K562 (cell line): ENCODE data around the gene MRPL10. TPM values are rescaled to one million over a fixed set of nuclear protein-coding genes. Genes with fewer than 3 reads are reported as not detected.

Experiments used
- ARID2 ChIP-seq: fragments of 450-650 bp; IDR thresholded peaks from 2 replicates; pipeline ENCODE4 v1.6.1; 2017; ENCODE audit warnings: antibody characterized with exemption, mild to moderate bottlenecking
- CREM ChIP-seq: IDR thresholded peaks from 2 replicates; pipeline ENCODE4 v1.6.1; 2014; ENCODE audit warnings: antibody characterized with exemption, low read depth
- CTBP1 ChIP-seq: fragments of 450-650 bp; IDR thresholded peaks from 2 replicates; pipeline ENCODE4 v1.6.1; 2016; ENCODE audit warnings: borderline replicate concordance
- DPF2 ChIP-seq: fragments of 450-650 bp; IDR thresholded peaks from 2 replicates; pipeline ENCODE4 v1.6.1; 2016
- FOSL1 ChIP-seq: fragments of 200-800 bp; sonication (Bioruptor generic); conservative IDR thresholded peaks from 2 replicates; pipeline ENCODE4 v1.6.1; 2016; ENCODE audit warnings: missing genetic modification characterization, missing compliant biosample characterization
- GABPA ChIP-seq: fragments of 200-800 bp; sonication (Bioruptor generic); conservative IDR thresholded peaks from 2 replicates; pipeline ENCODE4 v1.6.1; 2016; ENCODE audit warnings: low read depth, missing genetic modification characterization, missing compliant biosample characterization
- GATAD2A ChIP-seq: fragments of 450-650 bp; IDR thresholded peaks from 2 replicates; pipeline ENCODE4 v1.6.1; 2017
- HDAC2 ChIP-seq: fragments of 450-650 bp; IDR thresholded peaks from 2 replicates; pipeline ENCODE4 v1.6.1; 2016; ENCODE audit warnings: mild to moderate bottlenecking
- IRF2 ChIP-seq: sonication (generic); formaldehyde crosslinking; IDR thresholded peaks from 2 replicates; pipeline ENCODE4 v1.8.1; 2022; ENCODE audit warnings: mild to moderate bottlenecking, missing genetic modification reagents
- KDM1A ChIP-seq, 2 experiments: fragments of 450-650 bp; IDR thresholded peaks; 2 replicates each; pipeline ENCODE4 v1.6.1; 2016; ENCODE audit warnings: mild to moderate bottlenecking in 2 of 2
- KDM2B ChIP-seq: fragments of 250-450 bp; sonication (Bioruptor Pico); IDR thresholded peaks from 2 replicates; pipeline ENCODE4 v1.8.0; 2021; ENCODE audit warnings: mild to moderate bottlenecking, moderate library complexity
- KLF1 ChIP-seq: fragments of 450-650 bp; IDR thresholded peaks from 2 replicates; pipeline ENCODE4 v1.6.1; 2016; ENCODE audit warnings: missing genetic modification characterization, missing compliant biosample characterization
- MAZ ChIP-seq, 2 experiments: fragments of 450-650 bp in 1 of 2; sonication (generic) in 1 of 2; formaldehyde crosslinking; IDR thresholded peaks in 1 of 2; conservative IDR thresholded peaks in 1 of 2; 2 replicates each; pipeline versions ENCODE4 v1.4.0 to v1.5.0; 2020; ENCODE audit warnings: mild to moderate bottlenecking in 1 of 2, missing genetic modification reagents in 1 of 2
- MECOM ChIP-seq: fragments of 250-450 bp; sonication (Bioruptor Pico); IDR thresholded peaks from 2 replicates; pipeline ENCODE4 v1.8.0; 2022; ENCODE audit warnings: inconsistent platforms
- MEIS2 ChIP-seq: fragments of 450-650 bp; IDR thresholded peaks from 2 replicates; pipeline ENCODE4 v1.6.1; 2014; ENCODE audit warnings: mild to moderate bottlenecking; ENCODE audit not compliant: partially characterized antibody
- MYC ChIP-seq, 2 experiments: fragments of 250-450 bp in 1 of 2; sonication (Bioruptor Pico) in 1 of 2; IDR thresholded peaks; 2 replicates each; pipeline versions ENCODE4 v1.5.1 to v1.6.1; 2012 to 2021; ENCODE audit warnings: low read depth in 2 of 2, borderline replicate concordance in 1 of 2, improper control_type of control experiment in 1 of 2, low read length in 1 of 2, mild to moderate bottlenecking in 1 of 2, moderate library complexity in 1 of 2
- POLR2AphosphoS5 ChIP-seq: IDR thresholded peaks from 2 replicates; pipeline ENCODE4 v1.6.1; 2011; ENCODE audit warnings: mild to moderate bottlenecking, low read depth, low read length, moderate library complexity; ENCODE audit not compliant: control insufficient read depth, insufficient read depth
- SMAD2 ChIP-seq: fragments of 150-350 bp; IDR thresholded peaks from 2 replicates; pipeline ENCODE4 v1.6.1; 2014; ENCODE audit warnings: low read depth, mild to moderate bottlenecking, low read length
- TCF7L2 ChIP-seq: fragments of 150-350 bp; IDR thresholded peaks from 2 replicates; pipeline ENCODE4 v1.6.1; 2016; ENCODE audit warnings: low read depth, mild to moderate bottlenecking, low read length, moderate library complexity
- ZC3H11A ChIP-seq: IDR thresholded peaks from 2 replicates; pipeline ENCODE4 v1.6.1; 2012; ENCODE audit warnings: low read depth, low read length, improper control_type of control experiment
- ZC3H4 ChIP-seq: sonication (generic); formaldehyde crosslinking; IDR thresholded peaks from 2 replicates; pipeline ENCODE4 v1.9.0; 2021; ENCODE audit warnings: missing genetic modification reagents, borderline replicate concordance
- ZNF146 ChIP-seq: IDR thresholded peaks from one replicate; pipeline ENCODE4 v1.6.1; 2018; ENCODE audit warnings: missing compliant biosample characterization; ENCODE audit not compliant: unreplicated experiment
- ZNF282 ChIP-seq: sonication (generic); formaldehyde crosslinking; IDR thresholded peaks from 2 replicates; pipeline ENCODE4 v1.8.1; 2023; ENCODE audit warnings: missing genetic modification reagents
- ZNF436 ChIP-seq: fragments of 250-450, 450-650 bp; sonication (Bioruptor Pico); formaldehyde crosslinking; IDR thresholded peaks from 2 replicates; pipeline ENCODE4 v1.7.0; 2020; ENCODE audit warnings: mild to moderate bottlenecking
- ZNF699 ChIP-seq: fragments of 250-450 bp; sonication (Bioruptor Pico); IDR thresholded peaks from 2 replicates; pipeline ENCODE4 v1.8.0; 2021; ENCODE audit warnings: mild to moderate bottlenecking, moderate library complexity; ENCODE audit not compliant: insufficient replicate concordance
- ZNF766 ChIP-seq: fragments of 200-800 bp; sonication (Bioruptor generic); conservative IDR thresholded peaks from 2 replicates; pipeline ENCODE4 v1.6.1; 2016; ENCODE audit warnings: missing genetic modification characterization, missing compliant biosample characterization
- polyA plus RNA-seq, 8 experiments: library from polyadenylated mRNA; depleted of rRNA in 4 of 8; stranded (reverse) in 5 of 8; unstranded in 3 of 8; fragments of >200 nt; fragmentation: Nextera tagmentation in 2 of 8; fragmentation: Illumina TruSeq in 1 of 8; extraction: Ambion mirVana in 2 of 8; extraction: Trizol in 1 of 8; gene quantifications; 2 replicates each; pipeline versions ENCODE4 v1.2.1 to v1.2.3, GENCODE V29; 2011 to 2014; ENCODE audit warnings: inconsistent platforms in 1 of 8, missing spikeins in 1 of 8
- total RNA-seq, 7 experiments: library from RNA; depleted of rRNA in 6 of 7; stranded (reverse); fragments of >200 nt in 6 of 7; fragmentation: Illumina TruSeq in 2 of 7; extraction: Trizol in 2 of 7; gene quantifications; 2 replicates each; pipeline versions ENCODE4 v1.2.1 to v1.2.3, GENCODE V29; 2011 to 2021; ENCODE audit warnings: low replicate concordance in 1 of 7
- TF ChIP-seq, protein P1 (sequence below): sonication (generic); formaldehyde crosslinking; IDR thresholded peaks from 2 replicates; pipeline ENCODE4 v1.8.1; 2023; ENCODE audit warnings: mild to moderate bottlenecking, missing genetic modification reagents, moderate library complexity
- TF ChIP-seq, protein P2 (sequence below): fragments of 250-450 bp; sonication (Bioruptor Pico); IDR thresholded peaks from 2 replicates; pipeline ENCODE4 v1.8.0; 2021; ENCODE audit warnings: borderline replicate concordance, mild to moderate bottlenecking, moderate library complexity; ENCODE audit not compliant: poor library complexity, severe bottlenecking
- TF ChIP-seq, protein P3 (sequence below): sonication (generic); formaldehyde crosslinking; IDR thresholded peaks from 2 replicates; pipeline ENCODE4 v1.8.0; 2022; ENCODE audit warnings: missing genetic modification reagents, mild to moderate bottlenecking, moderate library complexity, borderline replicate concordance

MRPL10 gene
- total and polyA plus RNA-seq, 9 of the 15 experiments (the other 6 are each of a cell fraction or from before 2014, with no cell fraction given), result 27.8 to 105 (median 67.3) TPM

DNA sequence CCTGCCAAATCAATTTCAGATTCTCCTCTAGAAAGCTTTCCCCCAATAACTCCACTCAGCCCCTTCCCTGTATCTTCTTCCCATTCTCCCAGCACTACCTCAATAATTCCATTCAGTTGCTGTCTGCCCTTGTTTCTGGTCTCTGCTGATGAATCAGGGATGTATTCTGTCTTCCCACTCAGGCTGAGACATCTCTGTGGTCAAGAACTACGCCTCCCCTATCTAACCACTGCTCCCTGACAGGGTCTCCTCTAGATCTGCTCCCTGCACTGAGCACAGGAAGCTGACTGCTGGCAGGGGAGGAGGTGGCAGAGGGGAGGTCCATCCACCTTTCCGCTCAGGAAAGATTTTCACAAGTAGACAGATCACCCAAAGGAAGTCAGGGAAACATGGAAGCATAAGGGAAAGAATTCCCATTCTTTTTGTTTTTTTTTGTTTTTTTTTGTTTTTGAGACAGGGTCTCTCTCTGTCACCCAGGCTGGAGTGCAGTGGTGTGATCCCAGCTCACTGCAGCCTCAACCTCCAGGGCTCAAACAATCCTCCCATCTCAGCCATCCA is 47.8 kb upstream of the MRPL10 start (continued):
- TF ChIP-seq SMAD2, result no peak
- no peak for TF ChIP-seq ARID2
- TF ChIP-seq KDM2B (CRISPR knock-in tag), result no peak
- TF ChIP-seq ZNF766 (CRISPR knock-in tag), result no peak
- peak; percentile 44 to 59; a peak in 1 of 4 replicates for TF ChIP-seq KDM1A (IDR thresholded peaks at IDR 0.05)
- TF ChIP-seq KLF1, result no peak
- TF ChIP-seq MECOM (CRISPR knock-in tag), result 0 out of 2 replicates have a peak, but pooled peaks have one; percentile 42
- TF ChIP-seq DPF2, result peak; percentile 51
- TF ChIP-seq GABPA, result peak; percentile 43; the same call in 1 of the 2 replicates
- TF ChIP-seq CREM, result 0 out of 2 replicates have a peak, but pooled peaks have one; percentile 8
- no peak for TF ChIP-seq ZC3H4 (CRISPR knock-in tag)
- TF ChIP-seq ZNF699 (CRISPR knock-in tag), result no peak
- TF ChIP-seq MEIS2, result peak; percentile 27
- no peak for TF ChIP-seq GATAD2A
- TF ChIP-seq ZNF436 (CRISPR knock-in tag), result no peak
- TF ChIP-seq IRF2 (CRISPR knock-in tag), result no peak
- TF ChIP-seq CTBP1, result peak; percentile 57; the same call in 1 of the 2 replicates
- TF ChIP-seq, protein P1, sequence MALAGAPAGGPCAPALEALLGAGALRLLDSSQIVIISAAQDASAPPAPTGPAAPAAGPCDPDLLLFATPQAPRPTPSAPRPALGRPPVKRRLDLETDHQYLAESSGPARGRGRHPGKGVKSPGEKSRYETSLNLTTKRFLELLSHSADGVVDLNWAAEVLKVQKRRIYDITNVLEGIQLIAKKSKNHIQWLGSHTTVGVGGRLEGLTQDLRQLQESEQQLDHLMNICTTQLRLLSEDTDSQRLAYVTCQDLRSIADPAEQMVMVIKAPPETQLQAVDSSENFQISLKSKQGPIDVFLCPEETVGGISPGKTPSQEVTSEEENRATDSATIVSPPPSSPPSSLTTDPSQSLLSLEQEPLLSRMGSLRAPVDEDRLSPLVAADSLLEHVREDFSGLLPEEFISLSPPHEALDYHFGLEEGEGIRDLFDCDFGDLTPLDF (CRISPR knock-in tag), result no peak
- TF ChIP-seq, protein P2, sequence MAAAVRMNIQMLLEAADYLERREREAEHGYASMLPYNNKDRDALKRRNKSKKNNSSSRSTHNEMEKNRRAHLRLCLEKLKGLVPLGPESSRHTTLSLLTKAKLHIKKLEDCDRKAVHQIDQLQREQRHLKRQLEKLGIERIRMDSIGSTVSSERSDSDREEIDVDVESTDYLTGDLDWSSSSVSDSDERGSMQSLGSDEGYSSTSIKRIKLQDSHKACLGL (CRISPR knock-in tag), result no peak
- TF ChIP-seq TCF7L2, result no peak
- no peak for TF ChIP-seq ZNF282
- no peak for TF ChIP-seq POLR2AphosphoS5
- TF ChIP-seq MYC (IDR thresholded peaks at IDR 0.05; ENCODE audit: low read depth, low read length), result no peak
- no peak for TF ChIP-seq MYC (CRISPR knock-in tag; IDR thresholded peaks at IDR 0.05; ENCODE audit: borderline replicate concordance, low read depth)
- TF ChIP-seq FOSL1 (tag), result 0 out of 2 replicates have a peak, but pooled peaks have one; percentile 28
- TF ChIP-seq ZC3H11A, result no peak
- TF ChIP-seq HDAC2, result 0 out of 2 replicates have a peak, but pooled peaks have one; percentile 48
- no peak for TF ChIP-seq ZNF146 (CRISPR knock-in tag)
- 0 out of 4 replicates have a peak, but pooled peaks of 1 of the 2 experiments have one; percentile 36 for TF ChIP-seq MAZ (CRISPR knock-in tag; conservative IDR thresholded peaks at IDR 0.05 in 1 of 2, IDR thresholded peaks at IDR 0.05 in 1 of 2)
- TF ChIP-seq, protein P3, sequence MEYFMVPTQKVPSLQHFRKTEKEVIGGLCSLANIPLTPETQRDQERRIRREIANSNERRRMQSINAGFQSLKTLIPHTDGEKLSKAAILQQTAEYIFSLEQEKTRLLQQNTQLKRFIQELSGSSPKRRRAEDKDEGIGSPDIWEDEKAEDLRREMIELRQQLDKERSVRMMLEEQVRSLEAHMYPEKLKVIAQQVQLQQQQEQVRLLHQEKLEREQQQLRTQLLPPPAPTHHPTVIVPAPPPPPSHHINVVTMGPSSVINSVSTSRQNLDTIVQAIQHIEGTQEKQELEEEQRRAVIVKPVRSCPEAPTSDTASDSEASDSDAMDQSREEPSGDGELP (CRISPR knock-in tag), result no peak
